Measurements from ENCODE around the gene PLXNA1.

GRCh38 chr3:126980266-126980811, 2.6 kb upstream of the PLXNA1 start:
- TF ChIP-seq CTCF (IDR thresholded peaks at IDR 0.05; ENCODE audit: insufficient read depth, low read length, poor library complexity, severe bottlenecking), result no peak
- no peak for TF ChIP-seq EZH2phosphoT487 (conservative IDR thresholded peaks at IDR 0.05; ENCODE audit: low read length)

All from SU-DHL-6 (cell line).